ENCODE data around the gene GCA. TPM values are rescaled to one million over a fixed set of nuclear protein-coding genes. Genes with fewer than 3 reads are reported as not detected.

GCA gene
- total and polyA plus RNA-seq, 2 of the 13 experiments (the other 11 are each of a cell fraction or from before 2014, with no cell fraction given), result 42.0 to 48.3 TPM

- Histone ChIP-seq H3K4me3 (replicated peaks in 1 of 3; ENCODE audit: insufficient read depth in 1 of 3, low read depth in 2 of 3, low read length in 3 of 3) (no peak overlapping the region), H3K36me3 (replicated peaks in 1 of 2; ENCODE audit: control insufficient read depth in 1 of 2, insufficient read depth in 2 of 2, low read length in 2 of 2) (no peaks in the 10 kb centered on the region), H3K9me3 (ENCODE audit: low read length) (no peaks in the 10 kb centered on the region), H3K4me2 (ENCODE audit: low read depth, low read length) (no peak overlapping the region), H3K27me3 (ENCODE audit: control insufficient read depth in 1 of 2, insufficient read depth in 2 of 2, low read length in 2 of 2) (no peaks in the 10 kb centered on the region), H3K79me2 (ENCODE audit: insufficient read depth, low read length) (no peaks in the 10 kb centered on the region), H3K4me1 (ENCODE audit: insufficient read depth, low read length) (no peaks in the 10 kb centered on the region), H3K9ac (ENCODE audit: insufficient read depth, low read depth, low read length) (no peak overlapping the region), H3K27ac (ENCODE audit: extremely low read length, insufficient read depth, low read length) (no peak overlapping the region), H2AFZ (ENCODE audit: low read length) (no peak overlapping the region), H4K20me1 (ENCODE audit: insufficient read depth, low read length) (no peaks in the 10 kb centered on the region)
- intact Hi-C loops (cut with micrococcal nuclease; ENCODE audit: unreplicated experiment) (no loop called here), in situ Hi-C loops (cut with HindIII; ENCODE audit: extremely low pct_ligation_motif_present, low pct_unique_long_range_greater_than_20kb) (no loop called here)
- BruUV-seq (replicated peaks), result no TSS peak
- ATAC-seq (no peak), FAIRE-seq (no peak), DNase-seq (ENCODE audit: low spot score) (no peak)
- ChIA-PET POLR2A (no interaction called here), CTCF (ENCODE audit: low intra/inter-chr PET ratio, low total read pairs) (no interaction called here)
- TF ChIP-seq, protein P1, sequence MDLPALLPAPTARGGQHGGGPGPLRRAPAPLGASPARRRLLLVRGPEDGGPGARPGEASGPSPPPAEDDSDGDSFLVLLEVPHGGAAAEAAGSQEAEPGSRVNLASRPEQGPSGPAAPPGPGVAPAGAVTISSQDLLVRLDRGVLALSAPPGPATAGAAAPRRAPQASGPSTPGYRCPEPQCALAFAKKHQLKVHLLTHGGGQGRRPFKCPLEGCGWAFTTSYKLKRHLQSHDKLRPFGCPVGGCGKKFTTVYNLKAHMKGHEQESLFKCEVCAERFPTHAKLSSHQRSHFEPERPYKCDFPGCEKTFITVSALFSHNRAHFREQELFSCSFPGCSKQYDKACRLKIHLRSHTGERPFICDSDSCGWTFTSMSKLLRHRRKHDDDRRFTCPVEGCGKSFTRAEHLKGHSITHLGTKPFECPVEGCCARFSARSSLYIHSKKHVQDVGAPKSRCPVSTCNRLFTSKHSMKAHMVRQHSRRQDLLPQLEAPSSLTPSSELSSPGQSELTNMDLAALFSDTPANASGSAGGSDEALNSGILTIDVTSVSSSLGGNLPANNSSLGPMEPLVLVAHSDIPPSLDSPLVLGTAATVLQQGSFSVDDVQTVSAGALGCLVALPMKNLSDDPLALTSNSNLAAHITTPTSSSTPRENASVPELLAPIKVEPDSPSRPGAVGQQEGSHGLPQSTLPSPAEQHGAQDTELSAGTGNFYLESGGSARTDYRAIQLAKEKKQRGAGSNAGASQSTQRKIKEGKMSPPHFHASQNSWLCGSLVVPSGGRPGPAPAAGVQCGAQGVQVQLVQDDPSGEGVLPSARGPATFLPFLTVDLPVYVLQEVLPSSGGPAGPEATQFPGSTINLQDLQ (CRISPR knock-in tag; IDR thresholded peaks at IDR 0.05), result no peak
- TF ChIP-seq HOXA3 (CRISPR knock-in tag; IDR thresholded peaks at IDR 0.05), result no peak
- TF ChIP-seq NFYB (CRISPR knock-in tag; IDR thresholded peaks at IDR 0.05), result no peak
- TF ChIP-seq ZUFSP (CRISPR knock-in tag; IDR thresholded peaks at IDR 0.05; ENCODE audit: borderline replicate concordance), result no peak
- TF ChIP-seq CENPX (CRISPR knock-in tag; IDR thresholded peaks at IDR 0.05), result no peak
- TF ChIP-seq ZNF496 (CRISPR knock-in tag; IDR thresholded peaks at IDR 0.05; ENCODE audit: insufficient replicate concordance), result no peak
Observed at GRCh38 chr2:162372818-162373217, 28.9 kb downstream of the GCA start.
